Left colon (tissue), 2 donors: ENCODE results near the gene VPS51. TPM values are rescaled to one million over a fixed set of nuclear protein-coding genes. Genes with fewer than 3 reads are reported as not detected.

Experiments
- ATAC-seq: fragments of 200-7000 bp; cut with Tn5 transposase; one replicate; pipeline ENCODE4 v1.9.1; 2020; ENCODE audit warnings: mild to moderate bottlenecking, moderate library complexity
- DNase-seq, 2 donors: peaks; one replicate each; pipeline ENCODE4 v3.0.0-alpha.2; 2020
- intact Hi-C, 2 donors: fragments of 100-400 bp; cut with DNase I in 1 of 2; cut with micrococcal nuclease in 1 of 2; formaldehyde crosslinking; loops; one replicate each; pipeline versions ENCODE4 v1.11.2 to v1.14.0; 2022; cut with DNase I, micrococcal nuclease
- total RNA-seq, 2 donors: library from RNA; stranded (reverse); fragmentation: NEBNext Ultra II Directional; extraction: Animal tissue kit (Norgen Biotek cat#: 25700); gene quantifications; one replicate each; pipeline ENCODE4 v1.2.1, GENCODE V29; 2021
- donor health status: DM: no; HTN: no; CAD: no.
- donor health status: DM: yes; HTN: yes; CAD: no.

Gene VPS51
- total RNA-seq, 2 donors from 2014 or later: 174 to 186 TPM

- DNase-seq: no peak
- intact Hi-C loops: no loop called here
- no peak for ATAC-seq
These were observed 4.8 kb downstream of the VPS51 start for GRCh38 chr11:65100674-65101350.

DNA sequence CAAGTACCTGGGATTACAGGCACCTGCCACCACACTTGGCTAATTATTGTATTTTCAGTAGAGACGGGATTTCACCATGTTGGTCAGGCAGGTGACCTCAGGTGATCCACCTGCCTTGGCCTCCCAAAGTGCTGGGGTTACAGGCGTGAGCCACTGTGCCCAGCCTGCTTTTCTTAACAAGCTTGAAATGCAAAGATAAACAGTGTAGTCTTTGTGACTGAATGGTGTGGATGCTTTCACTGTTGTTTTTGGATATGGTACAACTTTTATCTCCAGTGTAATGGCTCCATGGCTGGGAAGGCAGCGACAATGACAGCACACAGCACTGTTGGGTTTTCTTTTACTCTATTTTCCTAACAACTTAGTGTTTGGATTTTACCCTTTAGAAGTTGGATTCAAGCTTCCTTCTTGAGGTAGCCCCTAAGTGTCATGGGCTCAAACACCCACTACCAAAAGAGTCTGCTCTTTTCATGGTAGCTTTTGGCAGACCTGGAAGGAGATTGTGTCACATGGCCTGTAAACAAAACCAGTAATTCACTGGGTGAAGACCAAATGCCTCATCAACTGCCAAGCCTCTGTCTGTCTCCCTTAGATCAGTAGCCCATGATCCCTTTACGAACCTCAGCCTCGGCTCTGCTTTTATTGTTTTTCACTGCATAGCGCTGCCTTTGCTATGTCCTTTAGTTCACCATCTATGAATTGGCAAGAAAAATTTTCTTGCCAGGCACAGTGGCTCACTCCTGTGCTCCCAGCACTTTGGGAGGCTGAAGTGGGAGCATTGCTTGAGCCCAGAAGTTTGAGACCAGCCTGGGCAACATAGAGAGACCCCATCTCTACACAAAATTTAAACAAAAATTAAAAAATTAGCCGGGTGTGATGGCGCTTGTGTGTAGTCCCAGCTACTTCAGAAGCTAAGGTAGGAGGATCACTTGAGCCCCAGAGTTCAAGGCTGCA lies 6.4 kb downstream of the VPS51 start:
- intact Hi-C loops: no loop called here
- ATAC-seq (no peak), DNase-seq (no peak)

- no peak for DNase-seq
- intact Hi-C loops: no loop called here
- no peak for ATAC-seq
These were observed 7.5 kb downstream of the VPS51 start for GRCh38 chr11:65103476-65103875.

DNA sequence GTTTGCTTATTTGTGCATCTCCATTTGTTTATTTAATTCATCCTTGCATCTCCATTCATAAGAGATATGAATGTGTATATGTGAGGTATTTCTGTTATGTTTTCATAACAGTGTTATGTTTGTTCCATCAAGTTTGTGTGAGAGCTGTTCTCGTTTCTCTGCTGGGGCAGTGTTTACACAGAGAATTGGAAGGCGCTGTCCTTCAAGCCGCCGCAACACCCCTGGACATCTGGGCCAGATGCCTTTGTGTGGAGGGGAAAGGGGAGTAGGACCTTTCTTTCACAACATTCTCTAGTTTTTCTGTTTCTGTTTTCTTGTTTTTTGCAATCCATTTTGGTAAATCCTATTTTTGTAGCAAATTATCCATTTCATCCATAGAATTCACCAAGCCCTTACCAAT lies 8.6 kb downstream of the VPS51 start:
- DNase-seq: no peak
- intact Hi-C loops: no loop called here
- no peak for ATAC-seq

DNA sequence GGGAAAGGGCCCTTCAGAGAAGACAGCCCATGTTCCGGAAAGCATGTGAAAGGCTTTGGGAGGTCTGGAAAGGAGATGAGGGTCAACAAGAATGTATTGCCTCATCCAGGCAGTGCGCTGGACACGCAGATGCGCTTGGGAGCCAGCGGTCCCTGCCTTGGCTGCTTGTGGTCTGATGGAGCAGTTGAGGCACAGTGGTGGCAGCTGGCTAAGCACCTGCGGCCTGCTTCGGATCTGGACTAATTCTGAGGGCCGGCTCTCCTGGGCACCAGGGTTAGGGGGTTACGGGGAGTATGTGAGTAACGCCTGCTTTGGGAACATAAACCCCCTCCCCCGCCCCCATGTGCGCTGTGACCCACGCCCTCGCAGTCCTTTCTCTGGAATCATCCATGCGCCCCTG lies 11.1 kb downstream of the VPS51 start:
- ATAC-seq: no peak

DNA sequence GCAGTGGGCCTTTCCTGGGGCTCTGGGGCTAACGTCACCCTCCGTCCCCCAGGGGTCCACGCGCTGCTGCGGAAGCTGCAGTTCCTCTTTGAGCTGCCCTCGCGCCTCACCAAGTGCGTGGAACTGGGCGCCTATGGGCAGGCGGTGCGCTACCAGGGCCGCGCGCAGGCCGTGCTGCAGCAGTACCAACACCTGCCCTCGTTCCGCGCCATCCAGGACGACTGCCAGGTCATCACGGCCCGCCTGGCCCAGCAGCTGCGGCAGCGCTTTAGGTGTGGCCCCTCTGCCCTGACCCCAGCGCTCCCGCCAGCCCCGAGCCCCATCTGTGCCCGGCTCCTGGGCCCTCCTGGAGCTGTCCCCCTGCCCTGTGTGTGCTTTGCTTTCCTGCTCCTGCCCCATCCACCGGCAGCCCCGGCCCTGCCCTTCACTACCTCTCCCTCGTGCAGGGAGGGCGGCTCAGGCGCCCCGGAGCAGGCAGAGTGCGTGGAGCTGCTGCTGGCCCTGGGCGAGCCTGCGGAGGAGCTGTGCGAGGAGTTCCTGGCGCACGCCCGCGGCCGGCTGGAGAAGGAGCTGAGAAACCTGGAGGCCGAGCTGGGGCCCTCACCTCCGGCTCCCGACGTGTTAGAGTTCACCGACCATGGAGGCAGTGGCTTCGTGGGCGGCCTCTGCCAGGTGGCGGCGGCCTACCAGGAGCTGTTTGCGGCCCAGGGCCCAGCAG lies 11.9 kb downstream of the VPS51 start:
- intact Hi-C loops: no loop called here
- no peak for DNase-seq
- ATAC-seq: no peak

More for the DNA sequence above, 11.1 kb downstream of the VPS51 start:
- no peak for DNase-seq
- intact Hi-C loops: no loop called here

- intact Hi-C loops: no loop called here
- ATAC-seq: no peak
- DNase-seq: no peak
These were observed 12.6 kb downstream of the VPS51 start for GRCh38 chr11:65108469-65109123.

- DNase-seq: no peak
These were observed 13.5 kb downstream of the VPS51 start for GRCh38 chr11:65109231-65110198.

GRCh38 chr11:65110354-65110861 lies 14.4 kb downstream of the VPS51 start:
- ATAC-seq: peak; percentile 41
- intact Hi-C loops: no loop called here
- peak; percentile 81 to 94 for DNase-seq

More at GRCh38 chr11:65109231-65110198, 13.5 kb downstream of the VPS51 start:
- intact Hi-C loops: no loop called here
- ATAC-seq: no peak

DNA sequence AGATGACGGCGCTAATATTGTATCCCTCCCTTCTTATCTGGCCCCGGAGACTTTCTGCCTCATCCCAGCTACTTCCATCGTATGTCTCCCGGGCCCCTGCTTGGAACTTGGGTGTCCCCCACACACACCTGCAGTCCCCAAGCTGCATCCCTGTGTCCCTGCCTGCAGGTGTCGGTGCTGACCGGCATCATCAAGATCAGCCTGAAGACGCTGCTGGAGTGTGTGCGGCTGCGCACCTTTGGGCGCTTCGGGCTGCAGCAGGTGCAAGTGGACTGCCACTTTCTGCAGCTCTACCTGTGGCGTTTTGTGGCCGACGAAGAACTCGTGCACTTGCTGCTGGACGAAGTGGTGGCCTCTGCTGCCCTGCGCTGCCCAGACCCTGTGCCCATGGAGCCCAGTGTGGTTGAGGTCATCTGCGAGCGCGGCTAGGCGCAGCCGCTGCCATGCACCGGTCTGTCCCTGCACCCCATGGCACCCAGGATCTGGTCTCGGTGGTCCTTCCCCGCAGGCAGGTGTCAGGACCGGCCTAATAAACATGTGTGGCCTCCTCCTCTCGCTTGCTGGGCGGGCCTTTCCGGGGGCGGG lies 15.2 kb downstream of the VPS51 start:
- intact Hi-C loops: no loop called here
- ATAC-seq: no peak
- no peak for DNase-seq

DNA sequence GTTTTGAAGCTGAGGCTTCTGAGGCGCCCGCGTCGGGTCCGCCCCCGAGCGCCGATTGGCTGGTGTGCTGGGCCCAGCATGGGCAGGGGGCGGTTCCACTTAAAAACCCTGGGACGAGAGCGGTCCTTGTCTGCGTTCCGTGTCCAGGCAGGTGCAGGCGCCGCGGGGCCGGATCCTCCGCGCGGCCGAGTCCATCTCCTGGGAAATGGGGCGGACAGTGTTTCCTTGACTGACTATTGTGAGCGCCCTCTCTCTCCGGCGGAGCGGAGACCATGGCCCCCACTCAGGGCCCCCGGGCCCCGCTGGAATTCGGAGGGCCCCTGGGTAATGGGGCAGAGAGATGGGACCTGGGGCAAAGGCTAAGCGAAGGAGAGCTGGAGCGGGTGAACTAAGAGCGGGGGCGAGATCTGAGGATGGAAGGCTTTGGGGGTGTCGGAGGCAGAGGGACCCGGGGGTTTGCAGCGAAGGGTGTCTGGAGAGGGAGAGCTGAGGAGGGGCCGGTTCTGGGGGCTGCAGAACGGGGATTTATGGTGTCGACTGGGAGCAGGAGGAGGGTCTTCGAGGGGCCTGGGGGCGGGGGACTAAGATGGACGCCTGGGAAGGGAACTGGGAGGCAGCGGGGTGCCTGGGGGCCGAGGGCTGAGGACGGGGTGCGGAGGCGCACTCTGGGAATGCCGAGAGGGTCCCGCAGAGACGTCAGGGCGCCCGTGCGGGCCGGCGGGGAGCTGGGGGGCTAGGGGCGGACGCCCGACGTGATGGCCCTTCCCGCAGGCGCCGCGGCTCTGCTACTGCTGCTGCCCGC lies 15.9 kb downstream of the VPS51 start, which contains the start of gene TM7SF2:
Gene TM7SF2 (plus strand): TSS at position 129 of the 802 bp plus-strand sequence. CDS start 144 bp downstream, at position 273.
- DNase-seq (peak; percentile 98 to 99), ATAC-seq (peak; percentile 82)
- intact Hi-C loops: no loop called here

- intact Hi-C loops: no loop called here
- ATAC-seq: peak; percentile 62
These were observed 16.7 kb downstream of the VPS51 start for GRCh38 chr11:65112546-65113360.

GRCh38 chr11:65113361-65113756 lies 17.3 kb downstream of the VPS51 start:
- peak in 1 of 2 donors; percentile 52 for DNase-seq
- ATAC-seq: no peak
- intact Hi-C loops: no loop called here

More at GRCh38 chr11:65112546-65113360, 16.7 kb downstream of the VPS51 start:
- peak; percentile 58 to 84 for DNase-seq

DNA sequence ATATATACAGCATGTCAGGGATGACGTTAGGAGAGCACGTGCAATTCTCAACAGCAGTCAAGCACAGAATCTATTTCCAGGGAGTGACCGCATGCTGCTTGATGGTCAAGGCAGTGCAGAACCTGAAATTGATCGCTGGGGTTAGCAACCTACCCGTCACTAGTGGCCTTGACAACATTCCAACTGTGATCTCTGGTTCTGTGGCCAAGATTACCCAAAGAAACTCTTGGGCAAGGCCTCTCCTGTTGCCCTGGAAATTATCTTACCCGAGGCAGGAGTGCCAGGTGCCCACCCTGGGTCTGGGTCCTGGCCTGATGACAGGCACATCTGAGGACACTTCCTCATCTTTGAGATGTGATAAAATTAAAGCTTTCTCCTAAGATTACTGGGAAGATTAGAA lies 17.8 kb downstream of the VPS51 start:
- DNase-seq (no peak), ATAC-seq (no peak)
- intact Hi-C loops: no loop called here

DNA sequence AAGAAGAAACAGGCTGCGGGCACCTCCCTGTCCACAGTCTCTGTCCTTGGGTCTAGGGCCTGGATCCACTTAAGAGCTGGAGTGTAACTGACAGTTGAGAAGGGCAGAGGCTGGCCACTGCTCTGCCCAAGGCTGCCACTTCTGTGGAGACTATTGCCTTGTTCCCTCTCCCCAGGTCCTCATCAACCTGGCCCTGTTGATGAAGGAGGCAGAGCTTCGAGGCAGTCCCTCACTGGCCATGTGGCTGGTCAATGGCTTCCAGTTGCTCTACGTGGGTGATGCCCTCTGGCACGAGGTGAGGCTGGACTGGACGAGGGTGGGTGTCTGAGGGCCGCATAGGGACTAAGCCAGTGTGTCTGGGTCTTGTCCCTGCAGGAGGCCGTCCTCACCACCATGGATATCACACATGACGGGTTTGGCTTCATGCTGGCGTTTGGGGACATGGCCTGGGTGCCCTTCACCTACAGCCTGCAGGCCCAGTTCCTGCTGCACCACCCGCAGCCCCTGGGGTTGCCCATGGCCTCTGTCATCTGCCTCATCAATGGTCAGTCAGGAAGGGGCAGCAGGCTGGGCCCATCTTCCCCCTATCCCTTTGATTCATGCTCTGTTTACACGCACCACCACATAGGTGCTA lies 18.6 kb downstream of the VPS51 start:
- intact Hi-C loops: no loop called here
- no peak for ATAC-seq
- no peak for DNase-seq
